ENCODE measurements around the gene SF3A2.

SF3A2 gene

DNA sequence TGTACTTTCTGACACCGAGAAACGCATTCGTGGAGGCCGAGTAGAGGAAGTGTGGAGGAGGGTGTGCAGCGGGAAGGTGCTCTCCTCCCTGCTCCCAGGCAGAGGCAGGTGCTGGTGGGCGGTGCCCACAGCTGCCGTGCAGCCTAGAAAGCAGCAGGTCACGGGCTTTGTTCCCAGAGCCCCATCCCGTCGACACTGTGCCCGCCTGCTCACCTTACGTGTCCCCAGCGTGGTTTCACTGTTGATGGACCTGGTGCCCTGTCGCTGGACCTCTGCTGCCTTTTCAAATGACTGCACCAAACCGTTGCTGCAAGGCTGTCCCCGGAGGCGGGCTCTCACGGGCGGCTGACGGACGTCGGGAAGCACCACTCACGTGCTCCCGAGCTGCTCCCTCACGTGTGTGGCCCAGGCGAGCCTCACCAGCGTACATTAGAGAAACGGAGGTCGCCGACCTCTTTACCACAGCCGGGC lies 21.3 kb upstream of the SF3A2 start:
- H3K4me3 ChIP-seq (ENCODE audit: severe bottlenecking), result no peak overlapping the region
- ATAC-seq (ENCODE audit: low read depth) (no peak), DNase-seq (ENCODE audit: low spot score) (no peak)
- H3K4me1 ChIP-seq (ENCODE audit: insufficient read depth, poor library complexity, severe bottlenecking), result no peaks in the 10 kb centered on the region
- no peaks in the 10 kb centered on the region for H3K9me3 ChIP-seq (ENCODE audit: severe bottlenecking)
- no peaks in the 10 kb centered on the region for H3K27me3 ChIP-seq (ENCODE audit: insufficient read depth, poor library complexity, severe bottlenecking)
- TF ChIP-seq, protein P1, sequence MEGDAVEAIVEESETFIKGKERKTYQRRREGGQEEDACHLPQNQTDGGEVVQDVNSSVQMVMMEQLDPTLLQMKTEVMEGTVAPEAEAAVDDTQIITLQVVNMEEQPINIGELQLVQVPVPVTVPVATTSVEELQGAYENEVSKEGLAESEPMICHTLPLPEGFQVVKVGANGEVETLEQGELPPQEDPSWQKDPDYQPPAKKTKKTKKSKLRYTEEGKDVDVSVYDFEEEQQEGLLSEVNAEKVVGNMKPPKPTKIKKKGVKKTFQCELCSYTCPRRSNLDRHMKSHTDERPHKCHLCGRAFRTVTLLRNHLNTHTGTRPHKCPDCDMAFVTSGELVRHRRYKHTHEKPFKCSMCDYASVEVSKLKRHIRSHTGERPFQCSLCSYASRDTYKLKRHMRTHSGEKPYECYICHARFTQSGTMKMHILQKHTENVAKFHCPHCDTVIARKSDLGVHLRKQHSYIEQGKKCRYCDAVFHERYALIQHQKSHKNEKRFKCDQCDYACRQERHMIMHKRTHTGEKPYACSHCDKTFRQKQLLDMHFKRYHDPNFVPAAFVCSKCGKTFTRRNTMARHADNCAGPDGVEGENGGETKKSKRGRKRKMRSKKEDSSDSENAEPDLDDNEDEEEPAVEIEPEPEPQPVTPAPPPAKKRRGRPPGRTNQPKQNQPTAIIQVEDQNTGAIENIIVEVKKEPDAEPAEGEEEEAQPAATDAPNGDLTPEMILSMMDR (IDR thresholded peaks at IDR 0.05; ENCODE audit: poor library complexity, severe bottlenecking), result no peak
- no peak overlapping the region for H3K27ac ChIP-seq (ENCODE audit: poor library complexity, severe bottlenecking)
- peaks cover 75% of the 10 kb centered on the region for H3K36me3 ChIP-seq (ENCODE audit: low read depth)

DNA sequence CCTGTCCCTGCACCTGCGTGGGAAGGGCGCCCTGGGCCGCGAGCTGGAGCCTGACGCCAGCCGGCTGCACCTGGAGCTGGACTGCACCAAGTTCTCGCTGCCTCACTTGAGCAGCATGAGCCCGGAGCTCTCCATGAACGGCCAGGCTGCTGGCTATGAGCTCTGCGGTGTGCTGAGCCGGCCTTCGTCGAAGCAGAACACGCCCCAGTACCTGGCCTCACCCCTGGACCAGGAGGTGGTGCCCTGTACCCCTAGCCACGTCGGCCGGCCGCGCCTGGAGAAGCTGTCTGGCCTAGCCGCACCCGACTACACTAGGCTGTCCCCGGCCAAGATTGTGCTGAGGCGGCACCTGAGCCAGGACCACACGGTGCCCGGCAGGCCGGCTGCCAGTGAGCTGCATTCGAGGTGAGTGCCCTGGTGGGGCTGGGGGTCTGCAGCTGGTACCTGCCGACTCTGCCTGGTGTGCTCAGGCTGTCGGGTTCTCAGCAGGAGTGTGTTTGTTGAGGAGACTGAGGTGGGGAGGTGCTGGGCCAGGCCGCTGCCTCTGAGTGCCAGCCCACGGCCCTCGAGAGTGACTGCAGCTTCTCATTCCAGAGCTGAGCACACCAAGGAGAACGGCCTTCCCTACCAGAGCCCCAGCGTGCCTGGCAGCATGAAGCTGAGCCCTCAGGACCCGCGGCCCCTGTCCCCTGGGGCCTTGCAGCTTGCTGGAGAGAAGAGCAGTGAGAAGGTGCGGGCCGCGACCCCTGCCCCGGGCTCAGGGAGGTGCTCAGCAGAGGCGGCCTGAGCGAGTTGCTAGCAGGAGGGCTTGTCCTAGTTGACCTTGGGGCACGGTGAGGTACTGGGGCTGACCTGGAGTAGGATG lies 20.0 kb upstream of the SF3A2 start:
- peaks cover 77% of the 10 kb centered on the region for H3K36me3 ChIP-seq (ENCODE audit: low read depth)
- H3K27ac ChIP-seq (ENCODE audit: poor library complexity, severe bottlenecking), result no peak overlapping the region

DNA sequence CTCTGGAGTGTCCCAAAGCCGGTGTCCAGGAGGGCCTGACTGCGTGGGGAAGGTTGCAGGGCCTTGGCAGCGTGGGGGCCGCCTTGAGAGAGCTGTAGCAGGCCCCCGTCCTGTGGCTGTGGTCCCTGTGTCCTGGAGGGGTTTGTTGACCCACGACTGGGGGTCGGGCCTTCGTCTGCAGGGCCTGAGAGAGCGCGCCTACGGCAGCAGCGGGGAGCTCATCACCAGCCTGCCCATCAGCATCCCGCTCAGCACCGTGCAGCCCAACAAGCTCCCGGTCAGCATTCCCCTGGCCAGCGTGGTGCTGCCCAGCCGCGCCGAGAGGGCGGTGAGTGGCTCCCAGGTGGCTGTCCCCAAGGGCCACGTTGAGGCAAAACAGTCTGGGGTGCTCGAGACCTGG lies 19.0 kb upstream of the SF3A2 start:
- H3K9me3 ChIP-seq (ENCODE audit: severe bottlenecking), result no peaks in the 10 kb centered on the region
- no peak for ATAC-seq (ENCODE audit: low read depth)
- no peaks in the 10 kb centered on the region for H3K4me1 ChIP-seq (ENCODE audit: insufficient read depth, poor library complexity, severe bottlenecking)
- peaks cover 76% of the 10 kb centered on the region for H3K36me3 ChIP-seq (ENCODE audit: low read depth)
- TF ChIP-seq, protein P1 (IDR thresholded peaks at IDR 0.05; ENCODE audit: poor library complexity, severe bottlenecking), result no peak
- no peak overlapping the region for H3K4me3 ChIP-seq (ENCODE audit: severe bottlenecking)
- H3K27me3 ChIP-seq (ENCODE audit: insufficient read depth, poor library complexity, severe bottlenecking), result no peaks in the 10 kb centered on the region
- no peak for DNase-seq (ENCODE audit: low spot score)
- no peak overlapping the region for H3K27ac ChIP-seq (ENCODE audit: poor library complexity, severe bottlenecking)

More for the DNA sequence above, 20.0 kb upstream of the SF3A2 start:
- TF ChIP-seq, protein P1 (IDR thresholded peaks at IDR 0.05; ENCODE audit: poor library complexity, severe bottlenecking), result no peak
- H3K27me3 ChIP-seq (ENCODE audit: insufficient read depth, poor library complexity, severe bottlenecking), result no peaks in the 10 kb centered on the region
- H3K4me3 ChIP-seq (ENCODE audit: severe bottlenecking), result no peak overlapping the region
- H3K9me3 ChIP-seq (ENCODE audit: severe bottlenecking), result no peaks in the 10 kb centered on the region
- H3K4me1 ChIP-seq (ENCODE audit: insufficient read depth, poor library complexity, severe bottlenecking), result no peaks in the 10 kb centered on the region
- DNase-seq (ENCODE audit: low spot score) (no peak), ATAC-seq (ENCODE audit: low read depth) (no peak)

DNA sequence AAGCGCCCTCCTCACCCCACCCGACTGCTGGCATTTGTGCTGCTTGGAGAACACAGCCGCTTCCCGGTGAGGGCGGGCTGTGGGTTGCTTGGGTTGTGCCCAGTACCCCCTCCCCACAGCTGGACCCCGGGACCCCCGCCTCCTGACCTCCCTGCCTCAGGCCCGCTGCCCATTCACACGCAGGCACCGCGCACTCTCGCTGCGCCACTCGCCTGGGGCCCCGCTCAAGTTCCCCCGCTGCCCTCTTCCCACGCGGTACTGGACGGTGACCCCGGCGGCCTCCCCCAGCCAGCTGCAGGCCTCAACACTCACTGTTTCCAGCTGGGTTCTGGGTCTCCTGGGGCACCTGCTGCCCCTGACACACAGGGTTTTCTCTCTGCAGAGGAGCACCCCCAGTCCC lies 16.9 kb upstream of the SF3A2 start:
- Histone ChIP-seq H3K9me3 (ENCODE audit: severe bottlenecking) (no peaks in the 10 kb centered on the region), H3K36me3 (ENCODE audit: low read depth) (peaks cover 62% of the 10 kb centered on the region), H3K27ac (ENCODE audit: poor library complexity, severe bottlenecking) (no peak overlapping the region), H3K4me3 (ENCODE audit: severe bottlenecking) (no peak overlapping the region), H3K4me1 (ENCODE audit: insufficient read depth, poor library complexity, severe bottlenecking) (no peaks in the 10 kb centered on the region), H3K27me3 (ENCODE audit: insufficient read depth, poor library complexity, severe bottlenecking) (no peaks in the 10 kb centered on the region)
- ATAC-seq (ENCODE audit: low read depth) (no peak), DNase-seq (ENCODE audit: low spot score) (no peak)
- TF ChIP-seq, protein P1 (IDR thresholded peaks at IDR 0.05; ENCODE audit: poor library complexity, severe bottlenecking), result no peak

All from RWPE2 (cell line).